HepG2 (cell line): Measurements from ENCODE around the gene C11orf68. TPM values are rescaled to one million over a fixed set of nuclear protein-coding genes. Genes with fewer than 3 reads are reported as not detected.
A peak's percentile ranks its signal among the peaks of the same experiment; 100 is the strongest.

Source experiments
- ELF4 ChIP-seq: sonication (generic); formaldehyde crosslinking; IDR thresholded peaks from 2 replicates; pipeline ENCODE4 v1.5.0; 2020; ENCODE audit warnings: missing genetic modification reagents, mild to moderate bottlenecking, moderate library complexity, borderline replicate concordance
- IRF2 ChIP-seq: IDR thresholded peaks from 2 replicates; pipeline ENCODE4 v1.6.1; 2018; ENCODE audit warnings: missing genetic modification reagents, missing compliant biosample characterization
- NPAS2 ChIP-seq: sonication (generic); formaldehyde crosslinking; IDR thresholded peaks from 2 replicates; pipeline ENCODE4 v1.8.0; 2022; ENCODE audit warnings: mild to moderate bottlenecking, missing genetic modification reagents, borderline replicate concordance
- PRMT3 ChIP-seq: sonication (generic); formaldehyde crosslinking; IDR thresholded peaks from 2 replicates; pipeline ENCODE4 v1.8.1; 2022; ENCODE audit warnings: low read depth, mild to moderate bottlenecking, moderate library complexity, missing genetic modification reagents, borderline replicate concordance
- RAD51 ChIP-seq: fragments of 450-650 bp; IDR thresholded peaks from 2 replicates; pipeline ENCODE4 v1.6.1; 2016; ENCODE audit warnings: borderline replicate concordance
- RFX5 ChIP-seq: IDR thresholded peaks from 2 replicates; pipeline ENCODE4 v1.6.1; 2011; ENCODE audit warnings: low read depth, low read length, improper control_type of control experiment
- SIX4 ChIP-seq: sonication (generic); formaldehyde crosslinking; IDR thresholded peaks from 2 replicates; pipeline ENCODE4 v1.4.0; 2020; ENCODE audit warnings: missing genetic modification reagents
- SNRNP70 ChIP-seq: fragments of 200-400 bp; formaldehyde crosslinking; IDR thresholded peaks from 2 replicates; pipeline ENCODE4 v1.6.1; 2017; ENCODE audit warnings: mild to moderate bottlenecking, low read depth, low read length, moderate library complexity
- SPEN ChIP-seq: sonication (generic); formaldehyde crosslinking; IDR thresholded peaks from 2 replicates; pipeline ENCODE4 v1.5.1; 2020; ENCODE audit warnings: low read depth, mild to moderate bottlenecking, missing genetic modification reagents
- TARDBP ChIP-seq: sonication (generic); formaldehyde crosslinking; IDR thresholded peaks from 2 replicates; pipeline ENCODE4 v1.8.0; 2022; ENCODE audit warnings: mild to moderate bottlenecking, missing genetic modification reagents
- ZNF12 ChIP-seq: sonication (generic); formaldehyde crosslinking; IDR thresholded peaks from 2 replicates; pipeline ENCODE4 v1.5.0; 2020; ENCODE audit warnings: missing genetic modification reagents
- ZNF317 ChIP-seq: sonication (generic); formaldehyde crosslinking; IDR thresholded peaks from 2 replicates; pipeline ENCODE4 v1.5.0; 2020; ENCODE audit warnings: mild to moderate bottlenecking, missing genetic modification reagents
- ZNF333 ChIP-seq: sonication (generic); formaldehyde crosslinking; IDR thresholded peaks from 2 replicates; pipeline ENCODE4 v1.4.0; 2020; ENCODE audit warnings: mild to moderate bottlenecking, missing genetic modification reagents, borderline replicate concordance
- ZNF441 ChIP-seq: sonication (generic); formaldehyde crosslinking; IDR thresholded peaks from 2 replicates; pipeline ENCODE4 v1.7.0; 2021; ENCODE audit warnings: missing genetic modification reagents, borderline replicate concordance
- ZNF557 ChIP-seq: sonication (generic); formaldehyde crosslinking; IDR thresholded peaks from 2 replicates; pipeline ENCODE4 v1.4.0; 2020; ENCODE audit warnings: missing genetic modification reagents
- ZNF572 ChIP-seq: sonication (generic); formaldehyde crosslinking; IDR thresholded peaks from 2 replicates; pipeline ENCODE4 v1.5.1; 2020; ENCODE audit warnings: mild to moderate bottlenecking, missing genetic modification reagents
- ZNF704 ChIP-seq: sonication (generic); formaldehyde crosslinking; IDR thresholded peaks from 2 replicates; pipeline ENCODE4 v1.8.1; 2023; ENCODE audit warnings: mild to moderate bottlenecking, inconsistent platforms, moderate library complexity, missing genetic modification reagents, borderline replicate concordance
- ZNF768 ChIP-seq: sonication (generic); formaldehyde crosslinking; IDR thresholded peaks from 2 replicates; pipeline ENCODE4 v1.4.0; 2020; ENCODE audit warnings: missing genetic modification reagents
- ZSCAN20 ChIP-seq: sonication (generic); formaldehyde crosslinking; IDR thresholded peaks from 2 replicates; pipeline ENCODE4 v1.4.0; 2020; ENCODE audit warnings: missing genetic modification reagents, mild to moderate bottlenecking, borderline replicate concordance
- ZSCAN9 ChIP-seq: IDR thresholded peaks from 2 replicates; pipeline ENCODE4 v1.6.1; 2016; ENCODE audit warnings: borderline replicate concordance
- polyA plus RNA-seq, 8 experiments: library from polyadenylated mRNA; depleted of rRNA in 3 of 8; stranded (reverse) in 7 of 8; unstranded in 1 of 8; fragments of >200 nt; fragmentation: Illumina TruSeq in 4 of 8; extraction: Trizol in 4 of 8; gene quantifications; 2 replicates each; pipeline versions ENCODE4 v1.2.1 to v1.2.3, GENCODE V29; 2011 to 2016; ENCODE audit warnings: low read depth in 4 of 8, missing spikeins in 1 of 8, mixed read lengths in 1 of 8; ENCODE audit not compliant: insufficient read depth in 1 of 8
- total RNA-seq, 5 experiments: library from RNA; depleted of rRNA; stranded (reverse); fragments of >200 nt; fragmentation: Illumina TruSeq; extraction: Trizol; gene quantifications; 2 replicates each; pipeline ENCODE4 v1.2.3, GENCODE V29; 2016; ENCODE audit warnings: low read depth in 1 of 5
- TF ChIP-seq, protein P1 (sequence below): sonication (generic); formaldehyde crosslinking; IDR thresholded peaks from 2 replicates; pipeline ENCODE4 v1.4.0; 2020; ENCODE audit warnings: mild to moderate bottlenecking, missing genetic modification reagents
- TF ChIP-seq, protein P2 (sequence below): sonication (generic); formaldehyde crosslinking; IDR thresholded peaks from 2 replicates; pipeline ENCODE4 v1.4.0; 2020; ENCODE audit warnings: missing genetic modification reagents, borderline replicate concordance

Gene C11orf68
- total and polyA plus RNA-seq, 2 of the 13 experiments (the other 11 are each of a cell fraction or from before 2014, with no cell fraction given) = 8.4 to 28.3 TPM

- TF ChIP-seq, protein P1, sequence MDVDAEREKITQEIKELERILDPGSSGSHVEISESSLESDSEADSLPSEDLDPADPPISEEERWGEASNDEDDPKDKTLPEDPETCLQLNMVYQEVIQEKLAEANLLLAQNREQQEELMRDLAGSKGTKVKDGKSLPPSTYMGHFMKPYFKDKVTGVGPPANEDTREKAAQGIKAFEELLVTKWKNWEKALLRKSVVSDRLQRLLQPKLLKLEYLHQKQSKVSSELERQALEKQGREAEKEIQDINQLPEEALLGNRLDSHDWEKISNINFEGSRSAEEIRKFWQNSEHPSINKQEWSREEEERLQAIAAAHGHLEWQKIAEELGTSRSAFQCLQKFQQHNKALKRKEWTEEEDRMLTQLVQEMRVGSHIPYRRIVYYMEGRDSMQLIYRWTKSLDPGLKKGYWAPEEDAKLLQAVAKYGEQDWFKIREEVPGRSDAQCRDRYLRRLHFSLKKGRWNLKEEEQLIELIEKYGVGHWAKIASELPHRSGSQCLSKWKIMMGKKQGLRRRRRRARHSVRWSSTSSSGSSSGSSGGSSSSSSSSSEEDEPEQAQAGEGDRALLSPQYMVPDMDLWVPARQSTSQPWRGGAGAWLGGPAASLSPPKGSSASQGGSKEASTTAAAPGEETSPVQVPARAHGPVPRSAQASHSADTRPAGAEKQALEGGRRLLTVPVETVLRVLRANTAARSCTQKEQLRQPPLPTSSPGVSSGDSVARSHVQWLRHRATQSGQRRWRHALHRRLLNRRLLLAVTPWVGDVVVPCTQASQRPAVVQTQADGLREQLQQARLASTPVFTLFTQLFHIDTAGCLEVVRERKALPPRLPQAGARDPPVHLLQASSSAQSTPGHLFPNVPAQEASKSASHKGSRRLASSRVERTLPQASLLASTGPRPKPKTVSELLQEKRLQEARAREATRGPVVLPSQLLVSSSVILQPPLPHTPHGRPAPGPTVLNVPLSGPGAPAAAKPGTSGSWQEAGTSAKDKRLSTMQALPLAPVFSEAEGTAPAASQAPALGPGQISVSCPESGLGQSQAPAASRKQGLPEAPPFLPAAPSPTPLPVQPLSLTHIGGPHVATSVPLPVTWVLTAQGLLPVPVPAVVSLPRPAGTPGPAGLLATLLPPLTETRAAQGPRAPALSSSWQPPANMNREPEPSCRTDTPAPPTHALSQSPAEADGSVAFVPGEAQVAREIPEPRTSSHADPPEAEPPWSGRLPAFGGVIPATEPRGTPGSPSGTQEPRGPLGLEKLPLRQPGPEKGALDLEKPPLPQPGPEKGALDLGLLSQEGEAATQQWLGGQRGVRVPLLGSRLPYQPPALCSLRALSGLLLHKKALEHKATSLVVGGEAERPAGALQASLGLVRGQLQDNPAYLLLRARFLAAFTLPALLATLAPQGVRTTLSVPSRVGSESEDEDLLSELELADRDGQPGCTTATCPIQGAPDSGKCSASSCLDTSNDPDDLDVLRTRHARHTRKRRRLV = no peak
- no peak for TF ChIP-seq ZNF557
- no peak for TF ChIP-seq ZNF12
- no peak for TF ChIP-seq RFX5
- TF ChIP-seq ZNF333 = 0 out of 2 replicates have a peak, but pooled peaks have one; percentile 6
- TF ChIP-seq RAD51 = no peak
- TF ChIP-seq ZNF768 (CRISPR knock-in tag) = no peak
- TF ChIP-seq IRF2 (CRISPR knock-in tag) = no peak
- no peak for TF ChIP-seq NPAS2 (CRISPR knock-in tag)
- TF ChIP-seq ZNF572 = peak; percentile 81; the same call in 1 of the 2 replicates
- TF ChIP-seq ZNF704 (CRISPR knock-in tag) = no peak
- no peak for TF ChIP-seq ZNF317 (CRISPR knock-in tag)
- TF ChIP-seq PRMT3 (CRISPR knock-in tag) = no peak
- TF ChIP-seq, protein P2, sequence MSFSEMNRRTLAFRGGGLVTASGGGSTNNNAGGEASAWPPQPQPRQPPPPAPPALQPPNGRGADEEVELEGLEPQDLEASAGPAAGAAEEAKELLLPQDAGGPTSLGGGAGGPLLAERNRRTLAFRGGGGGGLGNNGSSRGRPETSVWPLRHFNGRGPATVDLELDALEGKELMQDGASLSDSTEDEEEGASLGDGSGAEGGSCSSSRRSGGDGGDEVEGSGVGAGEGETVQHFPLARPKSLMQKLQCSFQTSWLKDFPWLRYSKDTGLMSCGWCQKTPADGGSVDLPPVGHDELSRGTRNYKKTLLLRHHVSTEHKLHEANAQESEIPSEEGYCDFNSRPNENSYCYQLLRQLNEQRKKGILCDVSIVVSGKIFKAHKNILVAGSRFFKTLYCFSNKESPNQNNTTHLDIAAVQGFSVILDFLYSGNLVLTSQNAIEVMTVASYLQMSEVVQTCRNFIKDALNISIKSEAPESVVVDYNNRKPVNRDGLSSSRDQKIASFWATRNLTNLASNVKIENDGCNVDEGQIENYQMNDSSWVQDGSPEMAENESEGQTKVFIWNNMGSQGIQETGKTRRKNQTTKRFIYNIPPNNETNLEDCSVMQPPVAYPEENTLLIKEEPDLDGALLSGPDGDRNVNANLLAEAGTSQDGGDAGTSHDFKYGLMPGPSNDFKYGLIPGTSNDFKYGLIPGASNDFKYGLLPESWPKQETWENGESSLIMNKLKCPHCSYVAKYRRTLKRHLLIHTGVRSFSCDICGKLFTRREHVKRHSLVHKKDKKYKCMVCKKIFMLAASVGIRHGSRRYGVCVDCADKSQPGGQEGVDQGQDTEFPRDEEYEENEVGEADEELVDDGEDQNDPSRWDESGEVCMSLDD (CRISPR knock-in tag) = no peak
- 0 out of 2 replicates have a peak, but pooled peaks have one; percentile 23 for TF ChIP-seq ZNF441 (CRISPR knock-in tag)
- no peak for TF ChIP-seq SNRNP70
- no peak for TF ChIP-seq ZSCAN9
- no peak for TF ChIP-seq ZSCAN20 (CRISPR knock-in tag)
- TF ChIP-seq SIX4 (CRISPR knock-in tag) = no peak; the same call in 1 of the 2 replicates
- TF ChIP-seq TARDBP (CRISPR knock-in tag) = peak; percentile 64; the same call in 1 of the 2 replicates
- 0 out of 2 replicates have a peak, but pooled peaks have one; percentile 36 for TF ChIP-seq ELF4
- TF ChIP-seq SPEN (CRISPR knock-in tag) = no peak
Observed at GRCh38 chr11:65888163-65888814, 30.6 kb downstream of the C11orf68 start, which contains the start of gene FIBP (continued).
